ENCODE measurements around the gene PTPN21. TPM values are rescaled to one million over a fixed set of nuclear protein-coding genes. Genes with fewer than 3 reads are reported as not detected.
A peak's percentile ranks its signal among the peaks of the same experiment; 100 is the strongest.

The PTPN21 gene
- total RNA-seq = 16.2 TPM

- H3K9ac ChIP-seq (ENCODE audit: low read depth in 1 of 3, low read length in 3 of 3) = peak within 1 kb of the TSS; percentile 85 to 93 (median 86)
- H3K36me3 ChIP-seq (ENCODE audit: control insufficient read depth in 3 of 3, insufficient read depth in 3 of 3, low read length in 3 of 3) = no peaks in the 10 kb centered on the region
- H3K4me1 ChIP-seq (ENCODE audit: control insufficient read depth in 3 of 3, insufficient read depth in 3 of 3, low read length in 3 of 3) = peaks cover 16 to 40% (median 33%) of the 10 kb centered on the region in 3 donors
- peak within 1 kb of the TSS; percentile 79 for H3K27ac ChIP-seq (ENCODE audit: low read depth, low read length)
- peak within 1 kb of the TSS; percentile 71 to 90 (median 76) for H3K4me3 ChIP-seq (ENCODE audit: low read length in 3 of 3)
- no peaks in the 10 kb centered on the region for H3K9me3 ChIP-seq (ENCODE audit: control insufficient read depth in 3 of 3, low read length in 3 of 3)
- no peaks in the 10 kb centered on the region for H3K27me3 ChIP-seq (ENCODE audit: control insufficient read depth in 3 of 3, insufficient read depth in 3 of 3, low read length in 3 of 3)
Measured at GRCh38 chr14:88554457-88555286, at the start of gene PTPN21. Gene PTPN21, minus strand, starts transcription at chr14:88555007. Its CDS starts 4,590 bp downstream, at chr14:88550417.

GRCh38 chr14:88604212-88604611, 49.4 kb upstream of the PTPN21 start:
- Histone ChIP-seq H3K4me3 (ENCODE audit: low read length in 3 of 3) (no peak overlapping the region), H3K27me3 (ENCODE audit: control insufficient read depth in 3 of 3, insufficient read depth in 3 of 3, low read length in 3 of 3) (no peaks in the 10 kb centered on the region), H3K4me1 (ENCODE audit: control insufficient read depth in 3 of 3, insufficient read depth in 3 of 3, low read length in 3 of 3) (no peaks in the 10 kb centered on the region), H3K9me3 (ENCODE audit: control insufficient read depth in 3 of 3, low read length in 3 of 3) (no peaks in the 10 kb centered on the region), H3K27ac (ENCODE audit: low read depth, low read length) (no peak overlapping the region), H3K9ac (ENCODE audit: low read depth in 1 of 3, low read length in 3 of 3) (no peak overlapping the region), H3K36me3 (ENCODE audit: control insufficient read depth in 3 of 3, insufficient read depth in 3 of 3, low read length in 3 of 3) (peaks cover 28 to 72% (median 71%) of the 10 kb centered on the region in 3 donors)

DNA sequence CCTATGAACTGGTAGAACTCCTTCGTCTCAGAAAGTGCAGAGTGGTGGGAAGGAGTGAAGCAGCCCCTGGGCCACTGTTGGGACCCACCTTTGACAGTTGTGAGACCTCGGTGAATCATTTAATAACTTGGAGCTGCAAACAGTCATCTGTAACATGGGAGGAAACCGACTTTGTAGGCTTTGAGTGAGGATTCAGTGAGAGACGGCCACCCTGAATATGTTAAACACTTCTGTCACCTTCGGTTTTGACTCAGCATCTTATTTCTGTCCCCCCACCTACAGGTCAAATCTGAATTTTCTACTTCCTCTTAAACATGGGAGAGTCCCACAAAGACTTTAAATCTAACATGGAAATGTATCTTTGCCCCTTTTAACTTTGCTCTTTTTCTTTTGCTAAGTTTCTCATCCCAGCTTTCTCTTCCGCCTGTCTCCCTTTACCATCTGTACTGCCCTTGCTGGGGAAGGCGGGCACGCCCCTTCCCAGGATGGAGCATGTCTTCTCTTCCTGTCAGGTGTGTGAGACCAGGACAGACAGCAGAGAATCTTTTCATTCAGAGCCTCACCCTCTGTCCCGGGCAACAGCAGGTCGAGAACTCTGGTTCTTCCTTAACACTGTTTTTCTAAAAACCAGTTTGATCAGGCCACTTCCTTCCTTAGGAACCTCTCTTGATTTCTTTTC, 45.1 kb upstream of the PTPN21 start:
- no peaks in the 10 kb centered on the region for H3K4me1 ChIP-seq (ENCODE audit: control insufficient read depth in 3 of 3, insufficient read depth in 3 of 3, low read length in 3 of 3)
- H3K9me3 ChIP-seq (ENCODE audit: control insufficient read depth in 3 of 3, low read length in 3 of 3) = no peaks in the 10 kb centered on the region
- no peak overlapping the region for H3K9ac ChIP-seq (ENCODE audit: low read depth in 1 of 3, low read length in 3 of 3)
- no peak overlapping the region for H3K4me3 ChIP-seq (ENCODE audit: low read length in 3 of 3)
- no peak overlapping the region for H3K27ac ChIP-seq (ENCODE audit: low read depth, low read length)
- H3K27me3 ChIP-seq (ENCODE audit: control insufficient read depth in 3 of 3, insufficient read depth in 3 of 3, low read length in 3 of 3) = no peaks in the 10 kb centered on the region
- H3K36me3 ChIP-seq (ENCODE audit: control insufficient read depth in 3 of 3, insufficient read depth in 3 of 3, low read length in 3 of 3) = peaks cover 25 to 67% (median 58%) of the 10 kb centered on the region in 3 donors

DNA sequence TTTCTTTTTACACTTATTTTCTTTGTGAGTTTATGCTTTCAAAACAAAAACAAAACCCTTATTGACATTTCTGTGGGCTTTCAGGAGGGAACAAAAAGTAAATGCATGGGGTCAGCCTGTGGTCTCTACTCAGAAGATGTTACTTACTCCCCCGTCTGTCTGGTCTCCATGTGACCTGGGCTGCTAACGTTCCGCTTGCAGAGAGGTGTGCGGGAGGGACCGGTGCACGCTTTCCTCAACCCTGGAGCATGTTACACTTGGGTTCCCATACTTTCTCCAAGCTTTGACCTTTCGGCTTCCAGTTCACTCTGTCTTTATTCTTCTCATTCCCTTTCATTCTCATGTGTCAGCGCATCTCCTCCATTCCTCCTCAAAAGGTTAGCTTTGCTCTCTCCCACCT, 44.5 kb upstream of the PTPN21 start:
- Histone ChIP-seq H3K27ac (ENCODE audit: low read depth, low read length) (no peak overlapping the region), H3K27me3 (ENCODE audit: control insufficient read depth in 3 of 3, insufficient read depth in 3 of 3, low read length in 3 of 3) (no peaks in the 10 kb centered on the region), H3K9me3 (ENCODE audit: control insufficient read depth in 3 of 3, low read length in 3 of 3) (no peaks in the 10 kb centered on the region), H3K4me3 (ENCODE audit: low read length in 3 of 3) (no peak overlapping the region), H3K9ac (ENCODE audit: low read depth in 1 of 3, low read length in 3 of 3) (no peak overlapping the region), H3K4me1 (ENCODE audit: control insufficient read depth in 3 of 3, insufficient read depth in 3 of 3, low read length in 3 of 3) (no peaks in the 10 kb centered on the region), H3K36me3 (ENCODE audit: control insufficient read depth in 3 of 3, insufficient read depth in 3 of 3, low read length in 3 of 3) (peaks cover 25 to 63% (median 57%) of the 10 kb centered on the region in 3 donors)

GRCh38 chr14:88598097-88598675, 43.4 kb upstream of the PTPN21 start:
- Histone ChIP-seq H3K27me3 (ENCODE audit: control insufficient read depth in 3 of 3, insufficient read depth in 3 of 3, low read length in 3 of 3) (no peaks in the 10 kb centered on the region), H3K4me3 (ENCODE audit: low read length in 3 of 3) (no peak overlapping the region), H3K9ac (ENCODE audit: low read depth in 1 of 3, low read length in 3 of 3) (no peak overlapping the region), H3K27ac (ENCODE audit: low read depth, low read length) (no peak overlapping the region), H3K4me1 (ENCODE audit: control insufficient read depth in 3 of 3, insufficient read depth in 3 of 3, low read length in 3 of 3) (no peaks in the 10 kb centered on the region), H3K9me3 (ENCODE audit: control insufficient read depth in 3 of 3, low read length in 3 of 3) (no peaks in the 10 kb centered on the region), H3K36me3 (ENCODE audit: control insufficient read depth in 3 of 3, insufficient read depth in 3 of 3, low read length in 3 of 3) (peaks cover 25 to 57% (median 48%) of the 10 kb centered on the region in 3 donors)

GRCh38 chr14:88597601-88598000, 42.8 kb upstream of the PTPN21 start:
- no peaks in the 10 kb centered on the region for H3K27me3 ChIP-seq (ENCODE audit: control insufficient read depth in 3 of 3, insufficient read depth in 3 of 3, low read length in 3 of 3)
- H3K27ac ChIP-seq (ENCODE audit: low read depth, low read length) = no peak overlapping the region
- peaks cover 20 to 51% (median 42%) of the 10 kb centered on the region in 3 donors for H3K36me3 ChIP-seq (ENCODE audit: control insufficient read depth in 3 of 3, insufficient read depth in 3 of 3, low read length in 3 of 3)
- no peaks in the 10 kb centered on the region for H3K9me3 ChIP-seq (ENCODE audit: control insufficient read depth in 3 of 3, low read length in 3 of 3)
- H3K9ac ChIP-seq (ENCODE audit: low read depth in 1 of 3, low read length in 3 of 3) = no peak overlapping the region
- no peaks in the 10 kb centered on the region for H3K4me1 ChIP-seq (ENCODE audit: control insufficient read depth in 3 of 3, insufficient read depth in 3 of 3, low read length in 3 of 3)
- H3K4me3 ChIP-seq (ENCODE audit: low read length in 3 of 3) = no peak overlapping the region

DNA sequence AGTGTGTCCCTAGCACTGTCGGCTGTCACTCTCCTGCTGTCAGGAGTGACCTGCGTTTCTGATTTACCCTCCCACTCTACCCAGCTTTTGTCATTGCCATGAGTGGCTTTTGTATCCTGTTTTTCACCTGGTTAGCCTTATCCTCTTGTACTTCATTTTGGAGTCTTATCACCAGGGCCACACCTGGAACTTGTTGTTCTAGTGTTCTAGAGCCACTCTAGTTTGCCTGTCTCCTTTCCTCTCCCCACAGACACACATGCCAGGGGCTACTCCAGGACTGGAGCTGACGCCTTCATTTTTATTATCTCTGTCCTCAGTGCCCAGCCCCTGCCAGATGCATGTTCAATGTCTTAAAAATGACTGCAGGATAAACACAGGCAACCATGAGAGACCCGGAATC, 42.2 kb upstream of the PTPN21 start:
- no peaks in the 10 kb centered on the region for H3K9me3 ChIP-seq (ENCODE audit: control insufficient read depth in 3 of 3, low read length in 3 of 3)
- no peak overlapping the region for H3K27ac ChIP-seq (ENCODE audit: low read depth, low read length)
- no peaks in the 10 kb centered on the region for H3K27me3 ChIP-seq (ENCODE audit: control insufficient read depth in 3 of 3, insufficient read depth in 3 of 3, low read length in 3 of 3)
- H3K36me3 ChIP-seq (ENCODE audit: control insufficient read depth in 3 of 3, insufficient read depth in 3 of 3, low read length in 3 of 3) = peaks cover 17 to 48% (median 37%) of the 10 kb centered on the region in 3 donors
- H3K4me1 ChIP-seq (ENCODE audit: control insufficient read depth in 3 of 3, insufficient read depth in 3 of 3, low read length in 3 of 3) = no peaks in the 10 kb centered on the region
- no peak overlapping the region for H3K9ac ChIP-seq (ENCODE audit: low read depth in 1 of 3, low read length in 3 of 3)
- no peak overlapping the region for H3K4me3 ChIP-seq (ENCODE audit: low read length in 3 of 3)

GRCh38 chr14:88592031-88592430, 37.2 kb upstream of the PTPN21 start:
- H3K4me1 ChIP-seq (ENCODE audit: control insufficient read depth in 3 of 3, insufficient read depth in 3 of 3, low read length in 3 of 3) = no peaks in the 10 kb centered on the region
- H3K36me3 ChIP-seq (ENCODE audit: control insufficient read depth in 3 of 3, insufficient read depth in 3 of 3, low read length in 3 of 3) = peaks cover 9 to 32% (median 28%) of the 10 kb centered on the region in 3 donors
- no peaks in the 10 kb centered on the region for H3K27me3 ChIP-seq (ENCODE audit: control insufficient read depth in 3 of 3, insufficient read depth in 3 of 3, low read length in 3 of 3)
- no peaks in the 10 kb centered on the region for H3K9me3 ChIP-seq (ENCODE audit: control insufficient read depth in 3 of 3, low read length in 3 of 3)
- no peak overlapping the region for H3K4me3 ChIP-seq (ENCODE audit: low read length in 3 of 3)
- H3K9ac ChIP-seq (ENCODE audit: low read depth in 1 of 3, low read length in 3 of 3) = no peak overlapping the region
- no peak overlapping the region for H3K27ac ChIP-seq (ENCODE audit: low read depth, low read length)

- Histone ChIP-seq H3K27ac (ENCODE audit: low read depth, low read length) (no peak overlapping the region), H3K27me3 (ENCODE audit: control insufficient read depth in 3 of 3, insufficient read depth in 3 of 3, low read length in 3 of 3) (no peaks in the 10 kb centered on the region), H3K9me3 (ENCODE audit: control insufficient read depth in 3 of 3, low read length in 3 of 3) (no peaks in the 10 kb centered on the region), H3K9ac (ENCODE audit: low read depth in 1 of 3, low read length in 3 of 3) (no peak overlapping the region), H3K4me3 (ENCODE audit: low read length in 3 of 3) (no peak overlapping the region), H3K36me3 (ENCODE audit: control insufficient read depth in 3 of 3, insufficient read depth in 3 of 3, low read length in 3 of 3) (peaks cover 10 to 46% (median 38%) of the 10 kb centered on the region in 3 donors), H3K4me1 (ENCODE audit: control insufficient read depth in 3 of 3, insufficient read depth in 3 of 3, low read length in 3 of 3) (no peaks in the 10 kb centered on the region)
Measured at GRCh38 chr14:88590173-88590572, 35.4 kb upstream of the PTPN21 start.

DNA sequence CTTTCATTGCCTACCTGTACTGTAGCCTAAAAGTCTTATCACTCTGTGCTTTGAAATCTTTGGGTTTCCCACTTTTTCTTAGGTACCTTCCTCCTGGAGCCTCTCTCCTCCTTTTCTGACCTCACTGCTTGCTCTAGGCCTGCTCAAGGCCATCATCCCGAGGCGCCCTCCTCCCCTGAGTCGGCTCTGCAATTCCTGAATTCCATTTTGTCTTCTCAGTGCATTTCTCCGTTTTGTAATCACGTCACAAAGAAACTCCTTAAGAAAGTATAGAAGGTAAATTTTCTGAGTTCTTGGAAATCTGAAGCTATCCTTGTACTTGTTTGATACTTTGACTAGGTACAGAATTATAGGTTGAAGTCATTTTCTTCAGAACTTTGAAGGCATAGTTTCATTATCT, 33.3 kb upstream of the PTPN21 start:
- no peak overlapping the region for H3K4me3 ChIP-seq (ENCODE audit: low read length in 3 of 3)
- no peaks in the 10 kb centered on the region for H3K27me3 ChIP-seq (ENCODE audit: control insufficient read depth in 3 of 3, insufficient read depth in 3 of 3, low read length in 3 of 3)
- H3K9ac ChIP-seq (ENCODE audit: low read depth in 1 of 3, low read length in 3 of 3) = no peak overlapping the region
- peaks cover 15 to 48% (median 41%) of the 10 kb centered on the region in 3 donors for H3K36me3 ChIP-seq (ENCODE audit: control insufficient read depth in 3 of 3, insufficient read depth in 3 of 3, low read length in 3 of 3)
- no peaks in the 10 kb centered on the region for H3K9me3 ChIP-seq (ENCODE audit: control insufficient read depth in 3 of 3, low read length in 3 of 3)
- H3K4me1 ChIP-seq (ENCODE audit: control insufficient read depth in 3 of 3, insufficient read depth in 3 of 3, low read length in 3 of 3) = no peaks in the 10 kb centered on the region
- H3K27ac ChIP-seq (ENCODE audit: low read depth, low read length) = no peak overlapping the region

Measured in skeletal muscle tissue (tissue), 4 donors.